LNCaP clone FGC (cell line): ENCODE results near the gene NDST1.

Experiments used
- DNase-seq: peaks from one replicate; pipeline ENCODE4 v3.0.0-alpha.2; 2011; ENCODE audit warnings: low read depth
- H3K4me3 ChIP-seq: 2 replicates; pipeline ENCODE4 v1.5.1; 2011; ENCODE audit warnings: mild to moderate bottlenecking, low read depth, low read length, control low read depth
- CTCF ChIP-seq: IDR thresholded peaks from 2 replicates; pipeline ENCODE4 v1.5.1; 2012; ENCODE audit warnings: mild to moderate bottlenecking; ENCODE audit not compliant: control insufficient read depth, insufficient read depth; ENCODE audit errors: extremely low read depth

The NDST1 gene

GRCh38 chr5:150599917-150600511 lies 92.1 kb downstream of the NDST1 start:
- DNase-seq: no peak
- TF ChIP-seq CTCF: no peak
- H3K4me3 ChIP-seq: no peak overlapping the region

- no peak overlapping the region for H3K4me3 ChIP-seq
- TF ChIP-seq CTCF: no peak
- DNase-seq: no peak
These were observed 92.9 kb downstream of the NDST1 start for GRCh38 chr5:150600616-150601490.

- TF ChIP-seq CTCF: no peak
- no peak overlapping the region for H3K4me3 ChIP-seq
- DNase-seq: no peak
These were observed 93.8 kb downstream of the NDST1 start for GRCh38 chr5:150601491-150602345.

- DNase-seq: no peak
- no peak overlapping the region for H3K4me3 ChIP-seq
- no peak for TF ChIP-seq CTCF
These were observed 95.1 kb downstream of the NDST1 start for GRCh38 chr5:150603052-150603451.

GRCh38 chr5:150603491-150603890 lies 95.6 kb downstream of the NDST1 start:
- no peak for TF ChIP-seq CTCF
- no peak for DNase-seq
- H3K4me3 ChIP-seq: no peak overlapping the region

- DNase-seq: no peak
- TF ChIP-seq CTCF: no peak
- no peak overlapping the region for H3K4me3 ChIP-seq
These were observed 96.1 kb downstream of the NDST1 start for GRCh38 chr5:150604010-150604409.
